ENCODE data around the gene ENPP7.

Gene ENPP7

GRCh38 chr17:79785017-79785899 is 54.5 kb downstream of the ENPP7 start:
- TF ChIP-seq, protein P1, sequence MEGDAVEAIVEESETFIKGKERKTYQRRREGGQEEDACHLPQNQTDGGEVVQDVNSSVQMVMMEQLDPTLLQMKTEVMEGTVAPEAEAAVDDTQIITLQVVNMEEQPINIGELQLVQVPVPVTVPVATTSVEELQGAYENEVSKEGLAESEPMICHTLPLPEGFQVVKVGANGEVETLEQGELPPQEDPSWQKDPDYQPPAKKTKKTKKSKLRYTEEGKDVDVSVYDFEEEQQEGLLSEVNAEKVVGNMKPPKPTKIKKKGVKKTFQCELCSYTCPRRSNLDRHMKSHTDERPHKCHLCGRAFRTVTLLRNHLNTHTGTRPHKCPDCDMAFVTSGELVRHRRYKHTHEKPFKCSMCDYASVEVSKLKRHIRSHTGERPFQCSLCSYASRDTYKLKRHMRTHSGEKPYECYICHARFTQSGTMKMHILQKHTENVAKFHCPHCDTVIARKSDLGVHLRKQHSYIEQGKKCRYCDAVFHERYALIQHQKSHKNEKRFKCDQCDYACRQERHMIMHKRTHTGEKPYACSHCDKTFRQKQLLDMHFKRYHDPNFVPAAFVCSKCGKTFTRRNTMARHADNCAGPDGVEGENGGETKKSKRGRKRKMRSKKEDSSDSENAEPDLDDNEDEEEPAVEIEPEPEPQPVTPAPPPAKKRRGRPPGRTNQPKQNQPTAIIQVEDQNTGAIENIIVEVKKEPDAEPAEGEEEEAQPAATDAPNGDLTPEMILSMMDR (IDR thresholded peaks at IDR 0.05; ENCODE audit: insufficient read depth, missing control alignments): no peak
- DNase-seq (ENCODE audit: insufficient read length, low spot score): no peak
- FAIRE-seq: no peak

- DNase-seq (ENCODE audit: insufficient read length, low spot score): no peak
- FAIRE-seq: no peak
- TF ChIP-seq, protein P1 (IDR thresholded peaks at IDR 0.05; ENCODE audit: insufficient read depth, missing control alignments): no peak
Observed at GRCh38 chr17:79785900-79786810, 55.4 kb downstream of the ENPP7 start.

DNA sequence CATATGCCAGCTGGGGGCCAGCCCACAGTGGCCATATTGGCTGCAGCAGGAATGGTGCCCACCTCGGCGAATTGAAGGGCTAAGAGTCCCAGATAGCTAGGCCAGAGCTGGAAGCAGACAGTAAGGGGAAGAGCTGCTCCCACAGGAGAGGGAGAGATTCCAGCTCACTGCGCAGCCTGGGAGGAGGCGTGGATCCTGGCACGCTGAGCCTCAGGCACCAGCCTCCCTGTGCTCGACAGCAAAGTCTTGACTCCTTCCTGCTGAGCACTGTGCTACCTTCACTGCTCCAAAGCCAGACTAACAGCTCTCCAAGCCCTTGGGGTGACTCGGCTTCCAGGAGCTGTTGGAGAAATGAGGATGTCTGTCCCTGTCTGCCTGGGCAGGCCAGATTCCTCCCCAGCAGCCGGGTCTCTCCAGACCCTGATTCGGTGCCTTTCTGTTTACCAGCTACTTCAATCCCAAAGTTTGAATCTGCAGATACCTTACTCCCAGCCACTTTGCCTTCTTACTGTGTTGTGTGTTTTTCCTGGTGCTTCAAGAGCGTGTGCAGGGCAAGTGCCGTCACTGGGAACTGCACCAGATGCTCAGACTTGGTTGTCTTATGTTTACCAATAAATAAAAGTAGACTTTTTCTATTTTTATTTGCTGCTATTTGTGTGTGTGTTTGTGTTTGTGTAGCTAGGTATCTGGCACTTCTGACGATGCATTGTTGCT is 56.3 kb downstream of the ENPP7 start:
- DNase-seq (ENCODE audit: insufficient read length, low spot score) (no peak), FAIRE-seq (no peak)
- TF ChIP-seq, protein P1 (IDR thresholded peaks at IDR 0.05; ENCODE audit: insufficient read depth, missing control alignments): no peak

GRCh38 chr17:79788455-79788854 is 57.7 kb downstream of the ENPP7 start:
- FAIRE-seq (no peak), DNase-seq (ENCODE audit: insufficient read length, low spot score) (no peak)
- TF ChIP-seq, protein P1 (IDR thresholded peaks at IDR 0.05; ENCODE audit: insufficient read depth, missing control alignments): no peak

DNA sequence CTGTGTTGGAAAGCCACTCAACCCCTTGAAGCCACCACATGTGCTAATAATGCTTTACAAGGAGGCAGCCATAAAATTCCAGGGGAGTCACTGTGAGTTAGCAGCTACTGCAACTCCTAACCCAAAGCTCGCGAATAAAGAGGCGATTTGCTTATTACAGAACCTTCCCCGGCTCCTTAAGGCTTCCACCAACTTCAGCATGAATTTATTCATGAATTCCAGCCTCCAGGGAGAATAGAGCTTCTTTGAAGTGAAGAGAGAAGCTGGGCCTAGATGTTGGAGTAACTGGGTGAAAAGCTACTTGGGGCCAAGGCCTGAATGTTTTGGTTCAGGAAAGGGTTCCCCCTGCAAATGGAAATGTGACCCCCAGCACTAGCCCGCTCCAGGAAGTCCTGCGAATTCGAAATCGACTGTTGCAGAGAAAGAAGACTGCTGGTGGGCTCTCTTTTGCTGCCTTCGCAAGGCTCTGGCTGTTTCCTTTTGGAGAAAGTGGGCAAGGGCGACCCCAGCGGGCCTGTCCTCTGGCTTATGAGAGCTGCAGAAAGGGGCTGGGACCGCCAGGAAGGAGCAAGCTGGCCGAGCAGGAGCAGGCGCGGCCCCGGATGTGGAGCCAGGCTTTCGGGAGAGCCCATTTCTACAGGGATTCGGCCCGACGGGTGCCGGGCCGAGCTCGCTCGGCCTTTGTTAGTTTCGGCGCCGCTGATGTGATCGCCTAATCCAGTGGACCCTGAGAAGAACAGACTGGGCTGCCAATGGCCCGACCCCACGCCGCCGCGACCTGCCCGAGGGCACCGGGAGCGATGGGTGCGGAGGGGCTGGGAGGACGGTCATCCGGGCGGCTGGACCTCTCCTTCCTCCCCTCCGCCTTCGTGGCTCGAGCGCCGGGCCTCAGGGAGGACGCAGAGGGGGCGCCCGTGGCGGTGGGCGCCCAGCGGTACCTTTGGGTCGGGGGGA is 58.5 kb downstream of the ENPP7 start:
- TF ChIP-seq, protein P1 (IDR thresholded peaks at IDR 0.05; ENCODE audit: insufficient read depth, missing control alignments): no peak
- DNase-seq (ENCODE audit: insufficient read length, low spot score) (no peak), FAIRE-seq (no peak)
